HS-5 (cell line): ENCODE data around the gene IRX6.

Source experiments
- DNase-seq: peaks from one replicate; pipeline ENCODE4 v3.0.0-alpha.2; 2012; ENCODE audit warnings: low read depth

The IRX6 gene

GRCh38 chr16:55367866-55368603 is 44.0 kb downstream of the IRX6 start:
- DNase-seq: no peak

GRCh38 chr16:55369151-55369550 is 45.1 kb downstream of the IRX6 start:
- DNase-seq: no peak

GRCh38 chr16:55370762-55371482 is 46.9 kb downstream of the IRX6 start:
- DNase-seq: no peak

- no peak for DNase-seq
Observed at GRCh38 chr16:55372792-55373488, 48.9 kb downstream of the IRX6 start.

GRCh38 chr16:55373489-55373832 is 49.5 kb downstream of the IRX6 start:
- DNase-seq: no peak

- DNase-seq: no peak
Observed at GRCh38 chr16:55376045-55376444, 52.0 kb downstream of the IRX6 start.

GRCh38 chr16:55376567-55377167 is 52.7 kb downstream of the IRX6 start:
- DNase-seq: no peak

GRCh38 chr16:55377840-55378239 is 53.8 kb downstream of the IRX6 start:
- no peak for DNase-seq

- DNase-seq: no peak
Observed at GRCh38 chr16:55378616-55379015, 54.6 kb downstream of the IRX6 start.

GRCh38 chr16:55379371-55379770 is 55.4 kb downstream of the IRX6 start:
- DNase-seq: no peak

- no peak for DNase-seq
Observed at GRCh38 chr16:55379876-55380390, 55.9 kb downstream of the IRX6 start.
